D721Med (cell line): ENCODE results near the gene SBF2.

Experiments used
- DNase-seq: peaks from one replicate; pipeline ENCODE4 v3.0.0; 2011; ENCODE audit warnings: low spot score; ENCODE audit not compliant: insufficient read length
- FAIRE-seq: peaks from 2 replicates; lab custom pipeline; 2011; peaks lifted over from hg19 to GRCh38; lab: Jason Lieb, UNC
- TF ChIP-seq, protein P1 (sequence below): IDR thresholded peaks from 2 replicates; pipeline ENCODE4 v1.5.1; 2012; ENCODE audit warnings: mild to moderate bottlenecking, control low read depth; ENCODE audit not compliant: insufficient read depth; ENCODE audit errors: missing control alignments

SBF2 gene

DNA sequence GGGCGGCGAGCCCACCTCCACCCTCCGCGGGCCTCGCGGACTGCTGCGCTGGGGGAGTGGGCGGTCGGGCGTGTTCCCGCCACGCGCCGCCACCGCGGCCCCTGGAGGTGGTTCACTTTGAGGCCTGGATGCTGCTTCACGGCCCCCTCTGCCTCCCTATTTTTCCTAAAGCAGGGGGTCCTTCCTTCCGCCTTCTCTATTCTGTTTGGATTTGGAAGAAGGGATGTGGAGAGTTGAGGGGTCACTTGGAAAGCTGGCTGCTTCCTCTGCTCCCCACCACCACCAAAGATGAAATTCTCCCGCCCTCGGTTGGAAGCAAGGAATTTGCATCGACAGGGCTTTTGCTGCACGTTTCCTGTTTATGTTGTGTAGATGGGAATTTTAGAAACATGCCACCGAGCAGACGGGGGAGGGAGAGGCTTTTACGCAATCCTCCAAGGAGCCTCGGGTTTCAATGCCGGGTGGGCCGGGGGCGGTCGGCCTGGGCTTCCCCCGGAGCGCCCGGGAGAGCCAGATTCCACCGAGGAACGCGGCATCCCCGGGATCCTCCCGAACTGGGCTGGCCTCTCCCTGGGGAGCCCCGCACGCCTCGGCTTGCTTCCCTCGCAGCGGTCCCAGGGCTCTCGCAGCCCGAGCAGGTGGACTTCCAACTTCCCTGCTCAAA is 403 bp upstream of the SBF2 start:
- DNase-seq (no peak), FAIRE-seq (no peak)
- TF ChIP-seq, protein P1, sequence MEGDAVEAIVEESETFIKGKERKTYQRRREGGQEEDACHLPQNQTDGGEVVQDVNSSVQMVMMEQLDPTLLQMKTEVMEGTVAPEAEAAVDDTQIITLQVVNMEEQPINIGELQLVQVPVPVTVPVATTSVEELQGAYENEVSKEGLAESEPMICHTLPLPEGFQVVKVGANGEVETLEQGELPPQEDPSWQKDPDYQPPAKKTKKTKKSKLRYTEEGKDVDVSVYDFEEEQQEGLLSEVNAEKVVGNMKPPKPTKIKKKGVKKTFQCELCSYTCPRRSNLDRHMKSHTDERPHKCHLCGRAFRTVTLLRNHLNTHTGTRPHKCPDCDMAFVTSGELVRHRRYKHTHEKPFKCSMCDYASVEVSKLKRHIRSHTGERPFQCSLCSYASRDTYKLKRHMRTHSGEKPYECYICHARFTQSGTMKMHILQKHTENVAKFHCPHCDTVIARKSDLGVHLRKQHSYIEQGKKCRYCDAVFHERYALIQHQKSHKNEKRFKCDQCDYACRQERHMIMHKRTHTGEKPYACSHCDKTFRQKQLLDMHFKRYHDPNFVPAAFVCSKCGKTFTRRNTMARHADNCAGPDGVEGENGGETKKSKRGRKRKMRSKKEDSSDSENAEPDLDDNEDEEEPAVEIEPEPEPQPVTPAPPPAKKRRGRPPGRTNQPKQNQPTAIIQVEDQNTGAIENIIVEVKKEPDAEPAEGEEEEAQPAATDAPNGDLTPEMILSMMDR, result no peak

DNA sequence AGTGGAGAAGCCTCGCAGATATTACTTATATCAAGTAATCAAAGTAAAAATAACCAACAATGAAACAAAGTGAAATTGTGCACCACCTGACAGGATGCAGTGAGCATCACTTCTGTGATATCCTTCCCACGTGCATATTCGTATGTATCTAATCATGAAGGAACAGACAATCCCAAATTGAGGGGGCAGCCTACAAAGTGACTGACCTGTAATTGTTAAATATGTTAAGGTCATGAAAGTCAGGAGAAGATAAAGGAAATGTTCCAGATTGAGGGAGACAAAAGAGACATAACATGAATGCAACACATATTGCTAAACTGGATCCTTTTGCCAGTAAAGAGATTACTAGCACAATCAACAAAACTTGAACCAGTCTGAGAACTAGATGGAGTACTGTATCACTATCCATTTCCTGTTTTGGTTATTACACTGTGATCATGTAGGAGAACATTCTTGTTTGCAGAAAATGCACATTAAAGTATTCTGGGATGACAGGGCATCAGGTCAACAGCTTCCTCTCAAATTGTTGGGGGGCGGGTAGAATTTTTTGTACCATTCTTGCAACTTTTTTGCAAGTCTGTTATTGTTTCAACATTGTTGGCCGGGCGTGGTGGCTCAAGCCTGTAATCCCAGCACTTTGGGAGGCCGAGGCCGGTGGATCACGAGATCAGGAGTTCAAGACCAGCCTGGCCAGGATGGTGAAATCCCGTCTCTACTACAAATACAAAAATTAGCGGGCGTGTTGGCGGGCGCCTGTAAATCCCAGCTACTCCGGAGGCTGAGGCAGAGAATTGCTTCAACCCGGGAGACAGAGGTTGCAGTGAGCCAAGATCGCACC is 2.0 kb downstream of the SBF2 start:
- no peak for FAIRE-seq
- TF ChIP-seq, protein P1, result no peak
- no peak for DNase-seq

DNA sequence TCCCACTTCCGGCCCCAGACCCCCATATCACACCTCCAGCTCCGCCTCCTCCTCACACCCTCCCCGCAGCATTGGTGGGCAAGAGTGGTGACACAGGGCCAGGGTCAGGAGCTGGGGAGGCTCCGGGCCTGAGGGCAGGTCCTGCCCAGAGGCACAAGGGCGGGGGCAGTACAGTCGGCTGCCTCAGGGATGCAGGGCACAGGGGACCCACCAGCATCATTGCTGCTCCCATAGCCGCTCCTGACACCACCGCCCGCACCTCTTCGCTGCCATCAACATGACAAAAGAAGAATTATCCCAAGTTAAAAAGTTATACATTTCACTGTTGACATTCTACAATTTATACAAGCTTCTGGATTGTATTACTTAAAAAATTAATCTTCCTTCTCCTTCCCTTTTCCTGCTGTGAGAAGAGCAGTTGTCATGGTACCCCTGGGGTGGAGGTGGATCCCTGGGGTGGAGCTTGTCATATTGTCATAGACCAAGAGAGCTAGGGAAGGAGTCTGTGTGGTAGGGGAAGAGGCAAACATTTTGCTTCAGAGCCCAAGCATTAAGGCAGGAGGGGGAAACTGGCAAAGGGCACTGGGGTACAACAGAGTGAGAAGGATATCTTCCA is 4.1 kb downstream of the SBF2 start:
- TF ChIP-seq, protein P1, result no peak
- DNase-seq (no peak), FAIRE-seq (no peak)

DNA sequence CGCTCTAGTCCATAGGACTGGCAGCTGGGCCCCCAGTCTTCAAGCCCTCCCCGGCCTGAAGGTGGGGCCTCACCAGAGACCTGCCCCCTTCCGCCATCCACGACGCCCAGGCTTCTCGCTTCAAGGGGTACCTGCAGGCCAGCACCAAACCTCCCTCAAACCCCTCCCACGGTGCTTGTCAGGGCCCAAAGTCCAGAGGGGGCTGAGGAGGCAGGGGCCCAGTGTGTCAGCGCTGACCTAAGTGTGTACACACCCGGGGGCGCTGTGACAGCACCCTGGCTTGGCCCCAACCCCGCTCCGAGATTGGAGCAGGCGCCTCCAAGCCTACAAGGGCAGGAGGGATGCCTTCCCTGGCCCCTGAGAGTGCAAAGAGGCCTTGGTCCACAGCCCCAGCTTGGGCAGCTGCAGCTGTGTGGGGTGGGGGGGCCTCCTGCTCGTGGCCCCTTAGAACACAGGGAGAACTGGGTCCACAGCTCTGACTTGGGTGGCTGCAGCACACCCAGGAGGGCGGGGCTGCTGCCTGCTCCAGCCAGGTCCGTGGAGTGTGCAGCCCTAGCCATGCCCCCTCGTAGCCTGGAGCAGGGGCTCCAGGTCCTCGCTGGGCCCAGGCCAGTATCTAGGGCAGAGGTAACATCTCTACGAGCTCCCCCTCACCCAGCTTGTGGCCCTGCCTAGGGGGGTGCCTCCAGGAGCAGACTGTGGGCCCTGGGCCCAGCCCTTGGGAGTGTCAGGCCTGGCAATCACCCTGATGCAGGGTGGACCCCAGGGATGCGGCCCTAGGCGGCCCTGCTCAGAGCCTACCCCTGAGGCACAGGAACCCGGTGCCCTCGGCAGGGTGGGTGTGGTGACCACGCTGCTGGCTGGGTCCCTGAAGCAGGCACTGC is 4.9 kb downstream of the SBF2 start:
- no peak for FAIRE-seq
- TF ChIP-seq, protein P1, result no peak
- no peak for DNase-seq

DNA sequence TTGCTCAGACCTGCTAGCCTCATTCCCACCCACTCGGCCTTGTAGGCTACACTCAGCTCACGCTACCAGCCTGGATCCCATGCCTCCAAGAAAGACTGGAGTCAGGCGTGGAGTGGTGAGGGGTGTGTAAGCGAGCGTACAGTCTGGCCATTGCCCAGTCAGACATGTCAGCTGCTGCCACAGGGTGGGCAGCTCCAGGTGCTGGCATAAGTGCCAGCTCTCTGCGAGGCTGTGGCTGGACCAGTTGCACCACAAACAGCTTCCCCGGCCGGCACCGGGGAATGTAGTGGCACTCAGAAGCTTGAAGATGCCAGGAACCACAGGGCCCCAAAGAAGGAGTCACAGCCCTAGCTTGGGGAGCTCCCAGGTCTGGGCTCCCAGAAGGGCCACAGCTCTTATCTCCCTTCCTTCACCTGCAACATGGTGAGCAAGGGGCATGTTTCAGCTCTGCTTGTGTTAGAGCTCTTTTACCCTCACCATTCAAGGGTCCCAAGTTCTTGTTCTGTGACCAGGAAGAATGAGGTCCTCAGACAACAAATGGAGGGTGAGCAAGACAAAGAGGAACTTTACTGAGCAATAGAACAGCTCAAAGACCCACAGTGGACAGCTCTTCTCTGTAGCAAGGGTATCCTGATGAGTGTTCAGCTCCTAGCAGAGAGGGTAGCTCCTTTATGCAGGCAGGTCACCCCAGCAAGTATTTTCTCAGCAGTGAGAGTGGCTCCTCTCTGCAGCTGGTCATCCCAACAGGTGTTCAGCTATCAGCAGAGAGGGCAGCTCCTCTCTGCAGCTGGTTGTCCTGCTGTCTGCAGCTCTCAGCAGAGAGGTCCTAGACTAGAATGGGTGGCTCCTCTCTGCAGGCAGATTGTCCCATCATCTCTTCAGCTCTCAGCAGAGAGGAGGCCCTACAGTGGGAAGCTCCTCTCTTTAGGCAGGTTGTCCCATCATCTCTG is 6.0 kb downstream of the SBF2 start:
- FAIRE-seq, result no peak
- TF ChIP-seq, protein P1, result no peak
- no peak for DNase-seq

DNA sequence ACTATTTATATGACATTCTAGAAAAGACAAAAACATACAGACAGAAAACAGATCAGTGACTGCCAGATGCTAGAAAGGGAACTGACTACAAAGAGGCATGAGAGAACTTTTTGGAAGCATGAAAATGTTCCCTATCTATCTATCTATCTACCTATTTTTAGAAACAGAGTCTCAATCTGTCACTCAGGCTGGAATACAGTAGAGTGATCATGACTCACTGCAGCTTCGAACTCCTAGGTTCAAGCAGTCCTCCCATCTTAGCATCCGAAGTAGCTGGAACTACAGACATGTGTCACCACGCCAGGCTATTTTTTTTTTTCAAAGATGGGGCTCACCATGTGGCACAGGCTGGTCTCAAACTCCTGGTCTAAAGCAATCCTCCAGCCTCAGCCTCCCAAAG is 6.9 kb downstream of the SBF2 start:
- DNase-seq (no peak), FAIRE-seq (no peak)
- TF ChIP-seq, protein P1, result no peak
